Measurements from ENCODE around the gene PIN1.
"Not testable (repeated sequence)": the region's sequence is repeated elsewhere in the genome, so short reads cannot be mapped to it uniquely, and the experiment has no call there.

PIN1 gene

DNA sequence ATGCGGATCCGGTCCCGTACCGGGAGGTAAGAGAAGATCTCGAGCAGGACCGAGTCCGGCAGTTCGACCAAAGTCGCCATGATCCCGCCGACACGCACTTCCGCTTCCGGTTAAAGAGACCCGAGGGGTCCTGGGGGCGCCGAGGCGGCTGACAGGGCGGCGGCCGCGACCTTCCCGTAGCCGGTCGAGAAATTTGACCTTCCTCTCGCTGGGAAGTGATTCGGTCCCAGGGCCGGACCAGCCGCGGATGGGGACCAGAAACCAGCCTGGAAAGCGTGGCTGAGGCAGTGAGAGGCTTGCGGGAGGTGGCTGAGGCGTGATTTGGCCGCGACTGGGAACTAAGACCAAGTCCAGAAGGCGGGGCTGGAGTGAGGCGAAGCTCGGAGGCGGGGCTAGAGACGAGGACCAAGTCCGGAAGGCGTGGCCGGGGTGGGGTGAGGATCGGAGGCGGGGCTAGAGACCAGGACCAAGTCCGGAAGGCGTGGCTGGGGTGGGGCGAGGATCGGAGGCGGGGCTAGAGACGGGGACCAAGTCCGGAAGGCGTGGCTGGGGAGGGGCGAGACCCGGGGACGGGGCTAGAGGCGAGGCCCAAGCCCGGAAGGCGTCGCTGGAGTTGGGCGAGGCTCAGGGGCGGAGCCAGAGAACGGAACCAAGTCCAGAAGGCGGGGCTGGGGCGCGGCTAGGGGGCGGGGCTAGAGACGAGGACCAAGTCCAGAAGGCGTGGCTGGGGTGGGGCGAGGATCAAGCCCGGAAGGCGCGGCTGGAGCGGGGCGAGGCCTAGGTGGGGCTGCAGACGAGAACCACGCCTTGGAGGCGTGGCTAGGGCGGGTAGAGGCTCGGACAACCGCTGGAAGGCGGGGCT lies 16.2 kb upstream of the PIN1 start, which contains the start of gene FBXL12:
FBXL12 (minus strand) TSS at position 346 of the 862 bp plus-strand sequence; CDS start at position 80, 266 bp downstream.
- peak; percentile 100 for DNase-seq (ENCODE audit: low read depth)

DNA sequence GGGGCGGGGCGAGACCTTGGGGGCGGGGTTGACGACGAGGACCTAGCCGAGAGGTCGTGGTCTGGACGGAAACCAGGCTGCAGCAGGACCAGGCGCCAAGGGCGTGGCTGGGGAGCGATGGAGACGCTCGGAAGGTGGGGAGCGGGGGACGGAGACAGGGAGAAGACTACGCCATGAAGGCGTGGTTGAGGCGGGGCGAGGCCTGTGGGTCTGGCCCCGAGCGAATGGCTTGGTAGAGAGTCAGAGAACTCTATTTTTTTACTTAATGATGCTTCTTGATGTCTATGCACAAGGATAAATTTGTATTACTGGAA lies 15.6 kb upstream of the PIN1 start:
- no peak for DNase-seq (ENCODE audit: low read depth)

DNA sequence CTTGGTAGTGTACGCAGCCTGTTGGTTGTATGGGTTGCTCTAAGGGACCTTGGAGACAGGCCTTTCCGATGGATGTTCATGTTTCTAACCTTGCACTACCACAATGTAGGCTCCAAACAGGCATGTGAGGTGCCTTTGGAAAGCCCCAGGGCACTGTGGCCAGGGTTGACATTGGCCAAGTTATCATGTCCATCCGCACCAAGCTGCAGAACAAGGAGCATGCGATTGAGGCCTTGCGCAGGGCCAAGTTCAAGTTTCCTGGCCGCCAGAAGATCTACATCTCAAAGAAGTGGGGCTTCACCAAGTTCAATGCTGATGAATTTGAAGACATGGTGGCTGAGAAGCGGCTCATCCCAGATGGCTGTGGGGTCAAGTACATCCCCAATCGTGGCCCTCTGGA lies 15.1 kb upstream of the PIN1 start:
- not testable (repeated sequence) for DNase-seq (ENCODE audit: low read depth)

DNA sequence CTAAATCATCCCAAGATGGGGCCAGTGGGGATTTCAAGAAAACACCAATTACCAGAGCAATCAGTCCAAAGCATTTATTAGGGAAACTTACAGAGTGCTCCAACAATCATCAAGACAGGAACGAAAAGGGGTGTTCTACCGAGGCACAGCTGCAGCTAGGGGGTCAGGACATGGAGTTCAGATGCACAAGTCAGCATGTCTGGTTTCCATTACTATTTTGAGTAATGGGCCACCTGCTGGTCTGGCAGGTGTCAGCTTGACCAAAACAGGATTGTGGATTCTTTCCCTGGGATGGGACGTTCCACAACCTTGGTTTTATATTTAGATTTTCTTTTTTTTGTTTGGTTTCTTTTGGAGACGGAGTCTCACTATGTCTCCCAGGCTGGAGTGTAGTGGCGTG lies 11.3 kb upstream of the PIN1 start:
- no peak for DNase-seq (ENCODE audit: low read depth)

DNA sequence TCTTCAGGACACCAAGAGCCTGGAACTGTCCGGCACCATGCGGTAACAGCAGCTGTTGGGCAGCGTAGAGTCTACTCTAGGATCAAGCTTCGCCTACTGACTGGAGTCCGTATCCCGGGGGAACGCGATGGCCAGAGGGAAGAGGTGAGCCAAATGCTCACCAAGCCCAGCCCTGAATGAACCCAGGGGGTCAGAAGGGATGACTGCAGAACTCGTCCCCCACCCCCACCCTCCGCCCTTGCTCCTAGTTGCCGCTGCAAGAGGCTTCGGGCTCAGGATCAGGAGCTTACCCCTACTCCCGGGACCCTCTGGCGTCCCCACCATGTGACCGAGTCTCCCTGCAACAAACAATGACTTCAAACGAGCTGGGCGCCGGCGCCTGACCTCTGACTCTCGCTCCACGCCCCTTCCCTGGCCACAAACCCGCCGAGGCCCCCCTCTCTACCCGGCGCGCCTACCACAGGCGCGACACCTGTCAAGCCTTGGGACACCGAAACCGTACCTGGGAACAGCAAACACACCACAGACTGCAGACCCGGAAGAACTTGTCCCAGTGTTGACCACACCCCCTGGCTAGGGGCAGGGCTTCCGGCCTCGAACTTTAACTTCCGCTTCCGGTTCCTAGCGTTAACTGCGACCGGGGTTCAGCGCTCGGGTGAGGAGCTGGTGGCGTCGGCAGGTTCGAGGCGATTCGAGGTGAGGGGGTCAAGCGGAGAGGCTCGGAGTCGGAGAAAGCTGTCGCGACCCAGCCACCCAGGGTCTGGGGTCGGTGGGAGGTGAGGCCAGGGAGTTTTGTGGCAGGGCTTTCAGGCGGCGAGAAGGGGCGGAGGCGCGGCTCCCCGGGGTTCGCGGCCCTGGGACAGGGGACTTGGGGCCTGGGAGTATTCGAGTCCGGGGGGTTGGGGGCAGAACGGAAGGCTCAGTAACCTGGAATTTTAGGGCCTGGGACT lies 7.6 kb upstream of the PIN1 start, which contains the start of gene UBL5:
UBL5 (plus strand) TSS at position 630 of the 950 bp plus-strand sequence. CDS start 420 bp downstream, outside the sequence.
- DNase-seq (ENCODE audit: low read depth) = peak; percentile 82

DNA sequence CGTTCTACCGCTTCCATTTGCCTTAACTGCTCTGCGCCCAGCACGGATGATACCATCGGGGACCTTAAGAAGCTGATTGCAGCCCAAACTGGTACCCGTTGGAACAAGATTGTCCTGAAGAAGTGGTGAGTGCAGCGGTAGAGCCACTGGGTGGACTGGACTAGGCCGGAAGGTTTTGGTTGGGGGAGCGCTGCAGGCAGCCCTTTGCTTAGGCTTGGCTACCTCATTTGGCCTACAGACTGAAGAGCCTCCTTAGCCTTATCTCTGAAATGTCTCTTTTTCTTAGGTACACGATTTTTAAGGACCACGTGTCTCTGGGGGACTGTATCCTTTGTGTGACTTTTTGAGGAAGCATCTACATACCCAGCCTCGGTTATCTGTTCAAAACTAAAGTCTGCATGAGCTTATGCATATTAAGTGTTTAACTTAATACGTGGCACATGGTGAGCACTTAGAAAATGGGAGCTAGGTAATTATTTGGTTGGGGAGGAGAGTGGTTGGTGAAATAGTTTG lies 6.5 kb upstream of the PIN1 start:
- no peak for DNase-seq (ENCODE audit: low read depth)

DNA sequence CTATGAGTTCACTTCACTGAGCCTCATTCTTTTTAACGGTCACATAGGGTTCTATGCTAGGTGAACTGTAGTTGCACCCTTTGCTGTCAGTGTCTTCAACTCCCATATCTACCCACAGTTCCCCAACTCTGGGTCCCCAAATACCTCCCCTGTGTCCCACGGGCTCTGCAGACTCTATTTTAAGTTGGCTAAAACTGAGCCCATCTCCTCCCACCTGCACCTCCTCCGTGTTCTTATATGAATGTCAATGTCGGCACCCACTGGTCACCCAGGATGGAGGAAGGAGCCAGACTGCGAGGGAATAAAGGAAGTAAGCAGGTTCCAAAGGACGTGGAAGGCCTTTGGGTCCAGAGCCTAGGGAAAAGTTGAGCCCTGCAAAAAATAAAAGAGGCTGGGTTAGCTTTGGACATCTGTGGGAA lies 802 bp upstream of the PIN1 start:
- no peak for DNase-seq (ENCODE audit: low read depth)

DNA sequence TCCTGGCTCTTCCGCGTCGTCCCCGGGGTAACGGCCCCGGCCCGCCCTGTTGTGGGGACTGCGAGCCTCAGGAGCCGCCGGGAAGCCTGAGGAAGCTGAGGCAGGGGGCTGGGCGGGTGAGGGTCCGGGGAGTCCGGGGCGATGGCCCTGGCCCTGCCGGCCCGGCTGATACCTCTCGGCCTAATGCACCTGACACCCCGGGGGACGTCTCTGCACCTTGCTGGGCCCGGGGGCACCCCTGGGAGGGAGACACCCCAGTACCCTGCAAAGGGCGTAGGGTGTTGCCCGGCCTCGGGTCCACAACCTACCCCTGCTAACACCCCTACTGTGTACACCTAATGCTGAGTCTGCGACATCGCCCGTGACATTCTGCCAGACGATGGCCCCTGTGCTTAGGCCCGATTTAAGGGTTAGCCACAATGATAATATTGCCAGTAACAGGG lies 410 bp downstream of the PIN1 start:
- no peak for DNase-seq (ENCODE audit: low read depth)

DNA sequence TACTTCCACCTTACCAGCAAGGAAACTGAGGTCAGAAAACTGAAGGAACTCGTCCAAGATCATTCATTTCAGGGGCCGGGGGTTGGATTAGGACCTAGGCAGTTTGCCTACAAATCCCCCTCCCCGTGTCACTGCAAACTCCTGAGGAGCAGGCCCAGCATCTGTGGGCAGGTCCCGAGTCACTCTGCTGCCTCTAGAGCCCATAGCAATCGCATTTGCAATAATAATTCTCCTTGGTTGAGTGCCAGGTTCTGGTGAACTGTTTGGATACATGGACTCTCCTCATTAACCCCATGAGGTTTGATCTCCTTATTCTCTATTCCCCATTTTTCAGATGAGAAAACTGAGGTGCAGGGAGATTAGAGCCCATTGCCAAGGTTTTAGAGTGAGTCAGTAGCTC lies 903 bp downstream of the PIN1 start:
- no peak for DNase-seq (ENCODE audit: low read depth)

DNA sequence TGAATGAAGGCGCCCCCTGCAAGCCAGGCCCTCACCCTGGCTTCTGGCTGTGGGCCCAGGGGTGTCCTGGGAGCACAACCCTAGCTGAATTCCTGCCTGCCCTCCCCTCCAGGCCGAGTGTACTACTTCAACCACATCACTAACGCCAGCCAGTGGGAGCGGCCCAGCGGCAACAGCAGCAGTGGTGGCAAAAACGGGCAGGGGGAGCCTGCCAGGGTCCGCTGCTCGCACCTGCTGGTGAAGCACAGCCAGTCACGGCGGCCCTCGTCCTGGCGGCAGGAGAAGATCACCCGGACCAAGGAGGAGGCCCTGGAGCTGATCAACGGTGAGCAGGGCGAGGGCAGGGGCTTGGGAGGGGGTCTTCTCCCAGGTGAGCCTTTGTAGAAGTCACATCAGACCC lies 3.2 kb downstream of the PIN1 start:
- no peak for DNase-seq (ENCODE audit: low read depth)

DNA sequence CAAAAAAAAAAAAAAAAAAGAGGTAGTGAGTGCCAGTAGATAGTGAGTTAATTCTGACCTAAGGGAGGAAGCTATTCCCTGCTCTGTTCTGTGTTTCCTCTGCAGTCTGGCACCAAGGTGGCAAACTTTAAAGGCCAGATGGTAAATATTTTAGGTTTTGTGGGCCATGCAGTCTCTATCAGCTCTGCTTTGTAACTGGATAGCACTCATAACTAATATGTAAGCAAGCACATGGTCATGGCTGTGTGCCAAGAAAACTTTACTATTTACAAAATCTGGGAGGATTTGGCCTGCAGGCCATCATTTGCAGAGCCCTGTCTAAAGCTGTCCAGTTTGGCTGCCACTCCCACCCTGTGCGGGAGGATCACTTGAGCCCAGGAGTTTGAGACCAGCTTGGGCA lies 4.3 kb downstream of the PIN1 start:
- DNase-seq (ENCODE audit: low read depth) = no peak

DNA sequence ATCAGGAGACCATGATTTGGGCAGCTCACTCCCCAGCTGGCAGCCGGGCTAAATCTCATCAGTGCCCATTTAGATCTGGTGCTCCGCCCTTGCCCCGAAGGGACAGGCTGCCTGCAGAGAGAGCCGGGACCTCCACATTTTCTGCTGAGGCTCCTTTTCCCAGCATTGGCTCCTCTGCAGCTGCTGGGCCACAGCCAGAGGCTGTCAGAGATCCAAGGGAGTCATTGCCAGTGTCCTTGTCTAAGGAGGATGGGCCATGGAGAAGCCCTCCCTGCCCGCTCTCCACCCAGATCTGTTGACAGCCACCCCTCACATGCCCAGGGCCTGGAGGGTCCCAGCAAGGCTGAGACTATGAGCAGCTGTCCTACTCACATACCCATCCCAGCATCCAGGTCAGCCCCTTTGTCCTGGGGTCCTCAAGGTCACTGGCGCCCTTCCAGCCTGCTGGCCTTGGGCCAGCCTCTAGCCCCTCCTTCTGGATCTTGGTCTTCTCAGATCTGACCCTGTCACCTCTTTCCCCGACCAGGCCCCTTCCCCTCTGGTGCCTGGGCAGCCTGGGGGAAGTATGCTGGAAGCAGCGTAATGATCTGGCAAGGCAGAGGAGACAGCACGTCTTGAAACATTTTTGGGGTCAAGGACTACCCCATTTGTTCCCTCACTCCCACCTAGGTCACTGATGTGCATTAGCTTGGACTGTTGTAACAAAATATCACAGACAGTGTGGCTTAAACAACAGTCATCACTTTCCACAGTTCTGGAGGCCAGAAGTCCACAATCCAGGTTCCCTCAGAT lies 7.9 kb downstream of the PIN1 start:
- DNase-seq (ENCODE audit: low read depth) = no peak

DNA sequence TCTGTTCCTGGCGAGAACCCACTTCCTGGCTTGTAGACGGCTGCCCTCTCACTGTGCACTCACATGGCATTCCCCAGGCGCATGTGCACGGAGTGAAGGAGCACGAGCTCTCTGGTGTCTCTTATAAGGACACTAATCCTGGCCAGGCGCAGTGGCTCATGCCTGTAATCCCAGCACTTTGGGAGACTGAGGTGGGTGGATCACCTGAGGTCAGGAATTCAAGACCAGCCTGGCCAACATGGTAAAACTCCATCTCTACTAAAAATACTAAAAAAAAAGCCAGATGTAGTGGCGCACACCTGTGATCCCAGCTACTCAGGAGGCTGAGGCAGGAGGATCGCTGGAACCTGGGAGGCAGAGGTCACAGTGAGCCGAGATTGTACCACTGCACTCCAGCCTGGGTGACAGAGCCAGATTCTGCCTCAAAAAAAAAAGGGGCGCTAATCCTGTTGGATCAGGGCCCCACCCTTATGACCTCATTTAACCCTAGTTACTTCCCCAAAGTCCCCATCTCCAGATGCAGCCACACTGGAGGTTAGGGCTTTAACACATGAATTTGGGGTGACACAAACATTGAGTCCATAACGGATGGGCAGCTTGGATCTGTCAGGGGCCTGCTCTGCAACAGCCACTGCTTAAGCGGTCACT lies 8.6 kb downstream of the PIN1 start:
- DNase-seq (ENCODE audit: low read depth) = not testable (repeated sequence)

DNA sequence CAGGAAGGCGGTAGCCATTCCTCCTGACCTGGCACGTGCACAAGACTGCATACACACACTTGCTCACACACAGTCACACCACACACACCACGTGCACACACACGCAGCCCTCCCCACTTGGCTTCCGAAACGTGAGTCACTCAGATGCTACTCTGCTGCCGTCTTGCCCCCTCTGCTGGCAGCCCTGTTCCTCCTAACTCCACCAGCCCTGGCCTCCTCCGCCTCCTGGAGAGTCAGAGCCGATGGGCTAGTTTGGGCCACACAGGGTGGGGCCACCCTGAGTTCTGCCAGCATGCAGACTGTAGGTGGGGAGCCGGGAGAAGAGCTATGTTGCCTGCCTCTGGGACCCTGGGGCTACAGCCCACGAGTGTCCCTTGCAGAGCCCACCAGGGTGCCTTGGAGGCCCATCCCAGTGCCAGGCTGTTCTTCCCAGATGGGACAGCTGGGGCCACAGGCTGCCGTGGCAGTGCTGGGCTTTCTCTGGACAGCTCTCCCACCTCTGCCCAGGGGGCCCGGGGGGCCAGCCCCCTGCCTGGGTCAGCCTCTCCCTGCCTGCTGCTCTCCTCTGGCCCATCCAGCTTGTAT lies 12.1 kb downstream of the PIN1 start:
- DNase-seq (ENCODE audit: low read depth) = no peak

DNA sequence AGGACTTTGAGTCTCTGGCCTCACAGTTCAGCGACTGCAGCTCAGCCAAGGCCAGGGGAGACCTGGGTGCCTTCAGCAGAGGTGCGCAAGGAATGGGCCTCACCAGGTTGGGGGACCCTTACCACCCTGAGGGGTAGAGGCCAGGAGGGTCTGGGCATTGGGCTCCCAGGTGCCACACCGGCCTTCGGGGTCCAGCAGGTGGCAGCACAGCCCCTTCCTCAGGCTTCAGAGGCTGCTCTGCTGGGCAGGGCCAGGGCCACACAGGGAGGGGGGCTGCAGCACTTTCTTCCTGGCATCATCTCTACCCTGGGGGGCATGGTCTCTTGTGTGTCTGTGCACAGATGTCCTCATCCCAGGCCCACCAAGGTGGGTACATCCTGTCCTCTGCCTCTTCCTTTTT lies 12.9 kb downstream of the PIN1 start:
- DNase-seq (ENCODE audit: low read depth) = no peak

DNA sequence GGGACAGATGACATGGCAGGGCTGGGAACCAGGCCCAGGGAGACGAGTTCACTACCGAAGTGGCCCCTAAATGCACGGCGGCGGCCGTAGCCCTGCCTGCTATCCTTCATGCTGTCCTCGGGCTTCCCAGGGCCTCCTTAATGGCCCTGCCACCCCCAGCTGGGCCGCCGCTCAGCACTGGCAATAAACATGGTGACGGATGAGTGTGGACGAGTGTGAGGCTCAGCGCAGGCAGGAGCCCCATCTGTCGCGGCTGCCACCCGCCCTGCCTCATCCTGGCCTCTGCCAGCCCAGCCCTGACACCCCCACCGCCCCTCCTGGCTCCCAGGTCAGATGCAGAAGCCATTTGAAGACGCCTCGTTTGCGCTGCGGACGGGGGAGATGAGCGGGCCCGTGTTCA lies 13.6 kb downstream of the PIN1 start:
- no peak for DNase-seq (ENCODE audit: low read depth)

DNA sequence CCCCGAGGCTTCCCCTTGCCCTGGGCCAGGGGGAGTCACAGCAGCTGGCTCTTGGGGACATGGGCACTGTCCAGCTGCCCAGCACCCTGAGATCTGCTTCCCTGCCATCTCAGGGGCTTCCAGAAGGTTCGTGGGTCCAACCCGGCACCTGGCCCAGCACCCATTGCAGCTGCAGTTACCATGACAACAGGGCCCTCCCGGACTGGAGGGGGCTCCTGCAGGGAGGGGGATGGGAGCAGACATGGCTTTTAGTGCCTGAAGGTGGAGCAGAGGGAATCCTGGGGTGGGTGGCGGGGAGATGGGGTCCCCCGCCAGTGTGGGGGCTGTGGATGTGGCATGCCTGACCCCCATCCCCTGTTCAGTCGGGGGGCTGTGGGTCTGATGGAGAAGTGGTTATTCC lies 14.7 kb downstream of the PIN1 start:
- DNase-seq (ENCODE audit: low read depth) = no peak

DNA sequence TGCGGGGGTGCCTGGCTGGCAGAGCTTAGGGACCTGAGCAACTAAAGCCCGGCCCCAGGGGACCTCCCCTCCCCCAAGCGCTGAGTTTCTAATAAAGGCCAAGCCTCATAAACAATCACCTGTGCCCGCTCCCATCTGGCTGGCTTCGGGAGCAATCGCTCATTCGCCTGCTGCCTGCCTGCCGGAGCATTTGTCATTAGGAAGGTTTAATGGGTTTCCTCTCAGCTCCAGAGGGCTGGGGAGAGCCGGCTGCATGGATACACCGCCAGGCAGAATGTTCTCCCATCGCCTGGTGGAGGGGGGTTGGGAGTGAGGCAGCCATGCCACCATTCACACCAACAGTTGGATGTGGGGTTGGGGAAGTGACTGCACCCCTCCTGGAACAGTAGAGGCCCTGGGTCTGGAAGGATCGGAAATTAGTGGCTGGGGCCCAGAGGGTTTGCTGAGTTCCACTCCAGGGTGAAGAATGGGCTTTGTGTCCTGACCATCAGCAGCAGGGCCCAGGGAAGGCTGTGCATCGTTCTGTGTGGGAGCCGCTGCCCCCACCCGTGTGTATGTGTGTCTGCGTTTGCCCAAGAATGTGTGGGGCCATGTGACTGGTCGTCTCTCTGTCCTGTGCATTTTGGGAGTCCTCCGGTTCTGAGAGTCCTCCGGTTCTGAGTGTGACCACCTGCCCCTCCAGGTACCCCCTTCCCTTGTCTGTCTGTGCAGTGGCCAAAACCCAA lies 15.3 kb downstream of the PIN1 start:
- no peak for DNase-seq (ENCODE audit: low read depth)

DNA sequence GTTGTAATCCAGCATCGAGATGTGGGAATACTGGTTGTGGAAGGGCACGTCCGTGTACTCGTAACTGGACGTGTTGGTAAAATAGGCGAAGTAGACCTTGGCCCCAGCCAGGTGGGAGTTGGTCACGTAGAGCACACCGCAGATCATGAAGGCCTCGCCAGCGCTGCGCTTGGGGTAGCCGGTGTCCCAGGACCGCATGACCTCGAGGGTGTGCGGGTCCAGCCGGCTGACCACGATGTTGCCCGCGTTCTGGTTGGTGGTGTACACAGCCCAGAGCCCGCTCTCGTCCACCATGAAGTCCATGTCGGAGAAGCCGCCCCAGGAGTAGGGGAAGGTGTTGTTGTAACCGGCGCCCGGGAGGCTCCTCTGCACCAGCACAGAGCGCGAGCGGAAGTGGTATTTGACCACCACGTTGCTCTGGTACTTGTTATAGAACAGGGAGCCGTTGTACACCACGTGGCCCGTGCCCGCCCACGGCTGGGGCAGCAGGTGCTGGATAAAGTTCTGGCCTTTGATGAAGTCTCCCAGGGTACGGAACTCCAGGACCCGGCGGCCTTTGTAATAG lies 19.2 kb downstream of the PIN1 start:
- no peak for DNase-seq (ENCODE audit: low read depth)

DNA sequence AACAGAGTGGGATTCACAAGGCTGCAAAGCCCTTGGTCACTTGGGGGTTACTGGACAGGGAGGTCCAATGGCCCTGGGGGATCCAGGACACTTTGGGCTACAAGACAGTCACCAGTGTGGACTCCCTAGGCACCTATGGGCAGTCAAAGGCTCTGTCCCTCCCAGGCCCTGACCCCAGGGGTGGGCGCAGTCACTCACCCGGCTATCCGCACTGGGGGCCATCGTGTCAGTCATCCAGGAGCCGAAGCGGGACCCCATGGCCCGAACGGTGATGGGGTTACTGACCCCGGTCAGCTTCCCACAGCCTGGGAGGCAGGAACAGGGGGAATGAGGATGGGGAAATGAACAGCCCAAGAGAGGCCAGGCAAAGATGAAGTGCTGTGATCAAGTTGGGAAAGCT lies 21.5 kb downstream of the PIN1 start:
- no peak for DNase-seq (ENCODE audit: low read depth)

Measured in stimulated activated CD8-positive, alpha-beta memory T cell treated with anti-CD3 and anti-CD28 coated beads, Interleukin-12 subunit alpha, Interleukin-12 subunit beta, amount 100 ng/mL, for 1 hour (primary cell).